Peyer's patch (tissue), 4 donors: Measurements from ENCODE around the gene TSHZ1.

Experiments used
- CTCF ChIP-seq, 6 experiments: fragments of 450-650 bp in 4 of 6; fragments of 200-600 bp in 2 of 6; sonication (generic) in 1 of 6; IDR thresholded peaks; one replicate each; pipeline ENCODE4 v1.5.1; 2017 to 2019; ENCODE audit warnings: antibody characterized with exemption in 6 of 6, mild to moderate bottlenecking in 3 of 6, moderate library complexity in 1 of 6
- POLR2A ChIP-seq, 2 donors: fragments of 450-650 bp; IDR thresholded peaks; one replicate each; pipeline ENCODE4 v1.5.1; 2017; ENCODE audit warnings: antibody characterized with exemption in 2 of 2, mild to moderate bottlenecking in 2 of 2, moderate library complexity in 2 of 2

GRCh38 chr18:75183524-75183923, 27.1 kb upstream of the TSHZ1 start:
- TF ChIP-seq CTCF (IDR thresholded peaks at IDR 0.05) (no peak), POLR2A (IDR thresholded peaks at IDR 0.05) (no peak)
